ENCODE measurements around the gene NCSTN. TPM values are rescaled to one million over a fixed set of nuclear protein-coding genes. Genes with fewer than 3 reads are reported as not detected.

NCSTN gene
- total and polyA plus RNA-seq, 2 experiments from 2014 or later, result 90.3 to 120 TPM

GRCh38 chr1:160326418-160326817, 16.8 kb upstream of the NCSTN start:
- TF ChIP-seq CTCF (IDR thresholded peaks at IDR 0.05; ENCODE audit: poor library complexity) (no peak), EZH2 (IDR thresholded peaks at IDR 0.05; ENCODE audit: borderline replicate concordance) (no peak), EZH2phosphoT487 (IDR thresholded peaks at IDR 0.05; ENCODE audit: low read depth, severe bottlenecking, unreplicated experiment) (no peak)
- H3K4me1 ChIP-seq (ENCODE audit: insufficient read depth), result no peaks in the 10 kb centered on the region
- no peaks in the 10 kb centered on the region for H3K27me3 ChIP-seq
- H3K9me2 ChIP-seq (replicated peaks; ENCODE audit: insufficient read depth), result no peaks in the 10 kb centered on the region
- no peak overlapping the region for H3K4me3 ChIP-seq
- H3K27ac ChIP-seq, result no peak overlapping the region
- H3K9me3 ChIP-seq (ENCODE audit: low read depth), result no peaks in the 10 kb centered on the region
- peaks cover 72% of the 10 kb centered on the region for H3K79me2 ChIP-seq
- 95% methylated on average over 5 of the region's 5 CpGs for WGBS (ENCODE audit: low lambda C conversion rate, missing lambda C conversion rate)
- H3K4me2 ChIP-seq, result no peak overlapping the region
- peaks cover 8% of the 10 kb centered on the region for H4K20me1 ChIP-seq (ENCODE audit: insufficient read depth, poor library complexity, severe bottlenecking)
- H3K36me3 ChIP-seq (replicated peaks; ENCODE audit: insufficient read depth, low read depth), result peaks cover 9% of the 10 kb centered on the region
- DNase-seq (ENCODE audit: low spot score), result no peak
- no peak overlapping the region for H2AFZ ChIP-seq

GRCh38 chr1:160328184-160328583, 15.0 kb upstream of the NCSTN start:
- 89% methylated on average over 8 of the region's 8 CpGs for WGBS (ENCODE audit: low lambda C conversion rate, missing lambda C conversion rate)
- Histone ChIP-seq H3K27ac (no peak overlapping the region), H4K20me1 (ENCODE audit: insufficient read depth, poor library complexity, severe bottlenecking) (no peaks in the 10 kb centered on the region), H3K79me2 (peaks cover 70% of the 10 kb centered on the region), H3K9me2 (replicated peaks; ENCODE audit: insufficient read depth) (no peaks in the 10 kb centered on the region), H2AFZ (no peak overlapping the region), H3K4me2 (no peak overlapping the region), H3K36me3 (replicated peaks; ENCODE audit: insufficient read depth, low read depth) (peaks cover 9% of the 10 kb centered on the region), H3K27me3 (no peaks in the 10 kb centered on the region), H3K4me3 (no peak overlapping the region), H3K9me3 (ENCODE audit: low read depth) (no peaks in the 10 kb centered on the region), H3K4me1 (ENCODE audit: insufficient read depth) (no peaks in the 10 kb centered on the region)
- no peak for DNase-seq (ENCODE audit: low spot score)
- TF ChIP-seq EZH2phosphoT487 (IDR thresholded peaks at IDR 0.05; ENCODE audit: low read depth, severe bottlenecking, unreplicated experiment) (no peak), CTCF (IDR thresholded peaks at IDR 0.05; ENCODE audit: poor library complexity) (no peak), EZH2 (IDR thresholded peaks at IDR 0.05; ENCODE audit: borderline replicate concordance) (no peak)

GRCh38 chr1:160330119-160330518, 13.1 kb upstream of the NCSTN start:
- Histone ChIP-seq H3K27ac (no peak overlapping the region), H4K20me1 (ENCODE audit: insufficient read depth, poor library complexity, severe bottlenecking) (peaks cover 3% of the 10 kb centered on the region), H3K36me3 (replicated peaks; ENCODE audit: insufficient read depth, low read depth) (peaks cover 5% of the 10 kb centered on the region), H3K4me2 (no peak overlapping the region), H3K9me2 (replicated peaks; ENCODE audit: insufficient read depth) (no peaks in the 10 kb centered on the region), H3K27me3 (no peaks in the 10 kb centered on the region), H3K4me1 (ENCODE audit: insufficient read depth) (no peaks in the 10 kb centered on the region), H3K4me3 (no peak overlapping the region), H3K9me3 (ENCODE audit: low read depth) (no peaks in the 10 kb centered on the region), H2AFZ (no peak overlapping the region), H3K79me2 (peaks cover 68% of the 10 kb centered on the region)
- no peak for DNase-seq (ENCODE audit: low spot score)
- TF ChIP-seq EZH2 (IDR thresholded peaks at IDR 0.05; ENCODE audit: borderline replicate concordance), result no peak
- TF ChIP-seq CTCF (IDR thresholded peaks at IDR 0.05; ENCODE audit: poor library complexity), result no peak

- Histone ChIP-seq H3K36me3 (replicated peaks; ENCODE audit: insufficient read depth, low read depth) (peaks cover 3% of the 10 kb centered on the region), H3K4me3 (no peak overlapping the region), H3K4me1 (ENCODE audit: insufficient read depth) (no peaks in the 10 kb centered on the region), H3K27me3 (no peaks in the 10 kb centered on the region), H3K4me2 (no peak overlapping the region), H3K27ac (no peak overlapping the region), H3K79me2 (peaks cover 70% of the 10 kb centered on the region), H2AFZ (no peak overlapping the region), H4K20me1 (ENCODE audit: insufficient read depth, poor library complexity, severe bottlenecking) (peaks cover 3% of the 10 kb centered on the region), H3K9me2 (replicated peaks; ENCODE audit: insufficient read depth) (no peaks in the 10 kb centered on the region), H3K9me3 (ENCODE audit: low read depth) (no peaks in the 10 kb centered on the region)
- no peak for TF ChIP-seq CTCF (IDR thresholded peaks at IDR 0.05; ENCODE audit: poor library complexity)
- no peak for TF ChIP-seq EZH2phosphoT487 (IDR thresholded peaks at IDR 0.05; ENCODE audit: low read depth, severe bottlenecking, unreplicated experiment)
- no peak for TF ChIP-seq EZH2 (IDR thresholded peaks at IDR 0.05; ENCODE audit: borderline replicate concordance)
- no peak for DNase-seq (ENCODE audit: low spot score)
Measured at GRCh38 chr1:160332516-160332915, 10.7 kb upstream of the NCSTN start.

All from hepatocyte (in vitro differentiated cells).